ENCODE measurements around the gene FRS2.

The FRS2 gene

GRCh38 chr12:69440886-69441285 is 29.3 kb upstream of the FRS2 start:
- Histone ChIP-seq H3K4me1 (ENCODE audit: low read length) (no peaks in the 10 kb centered on the region), H2AFZ (ENCODE audit: low read length) (no peak overlapping the region), H4K20me1 (ENCODE audit: insufficient read depth, low read length) (no peaks in the 10 kb centered on the region), H3K4me2 (ENCODE audit: low read depth, low read length) (no peak overlapping the region), H3K9me2 (replicated peaks; ENCODE audit: insufficient read depth, low read length) (no peaks in the 10 kb centered on the region), H3K36me3 (replicated peaks; ENCODE audit: insufficient read depth, low read length) (no peaks in the 10 kb centered on the region), H3K4me3 (ENCODE audit: low read length) (no peak overlapping the region), H3K27me3 (replicated peaks; ENCODE audit: insufficient read depth, low read length) (no peaks in the 10 kb centered on the region), H3K9ac (ENCODE audit: low read length) (no peak overlapping the region), H3K79me2 (ENCODE audit: low read length) (no peaks in the 10 kb centered on the region), H3K9me3 (replicated peaks; ENCODE audit: insufficient read depth, low read length) (no peaks in the 10 kb centered on the region), H3F3A (ENCODE audit: insufficient read depth, low read length) (no peaks in the 10 kb centered on the region), H3K27ac (ENCODE audit: low read length) (no peak overlapping the region)
- DNase-seq = no peak
- TF ChIP-seq EZH2 (optimal IDR thresholded peaks at IDR 0.05; ENCODE audit: low read depth, low read length) (no peak), CTCF (IDR thresholded peaks at IDR 0.05; ENCODE audit: low read length) (no peak), EZH2phosphoT487 (IDR thresholded peaks at IDR 0.05; ENCODE audit: low read length) (no peak)

DNA sequence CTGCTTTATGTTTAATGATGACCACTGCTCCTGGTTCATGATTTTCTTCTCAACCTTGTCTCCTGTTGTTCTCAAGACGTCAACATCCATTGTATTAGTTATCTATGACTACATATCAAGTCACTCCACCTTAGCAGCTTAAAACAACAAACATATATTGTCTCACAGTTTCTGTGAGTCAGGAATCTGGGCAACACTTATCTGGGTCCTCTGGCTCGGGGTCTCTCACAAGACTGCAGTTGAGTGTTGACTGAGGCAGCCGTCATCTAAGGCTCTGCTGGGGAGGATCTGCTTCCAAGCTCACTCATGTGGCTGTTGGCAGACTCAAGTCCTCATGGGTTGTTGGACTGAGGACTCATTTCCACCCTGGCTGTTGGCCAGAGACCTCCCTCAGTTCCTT is 27.3 kb upstream of the FRS2 start:
- Histone ChIP-seq H3K9me2 (replicated peaks; ENCODE audit: insufficient read depth, low read length) (no peaks in the 10 kb centered on the region), H3K9me3 (replicated peaks; ENCODE audit: insufficient read depth, low read length) (no peaks in the 10 kb centered on the region), H3K36me3 (replicated peaks; ENCODE audit: insufficient read depth, low read length) (no peaks in the 10 kb centered on the region), H3K27ac (ENCODE audit: low read length) (no peak overlapping the region), H2AFZ (ENCODE audit: low read length) (no peak overlapping the region), H3K4me1 (ENCODE audit: low read length) (no peaks in the 10 kb centered on the region), H3F3A (ENCODE audit: insufficient read depth, low read length) (no peaks in the 10 kb centered on the region), H3K4me3 (ENCODE audit: low read length) (no peak overlapping the region), H4K20me1 (ENCODE audit: insufficient read depth, low read length) (no peaks in the 10 kb centered on the region), H3K79me2 (ENCODE audit: low read length) (no peaks in the 10 kb centered on the region), H3K27me3 (replicated peaks; ENCODE audit: insufficient read depth, low read length) (no peaks in the 10 kb centered on the region), H3K9ac (ENCODE audit: low read length) (no peak overlapping the region), H3K4me2 (ENCODE audit: low read depth, low read length) (no peak overlapping the region)
- no peak for DNase-seq
- no peak for TF ChIP-seq EZH2phosphoT487 (IDR thresholded peaks at IDR 0.05; ENCODE audit: low read length)
- TF ChIP-seq EZH2 (optimal IDR thresholded peaks at IDR 0.05; ENCODE audit: low read depth, low read length) = no peak
- TF ChIP-seq CTCF (IDR thresholded peaks at IDR 0.05; ENCODE audit: low read length) = no peak

DNA sequence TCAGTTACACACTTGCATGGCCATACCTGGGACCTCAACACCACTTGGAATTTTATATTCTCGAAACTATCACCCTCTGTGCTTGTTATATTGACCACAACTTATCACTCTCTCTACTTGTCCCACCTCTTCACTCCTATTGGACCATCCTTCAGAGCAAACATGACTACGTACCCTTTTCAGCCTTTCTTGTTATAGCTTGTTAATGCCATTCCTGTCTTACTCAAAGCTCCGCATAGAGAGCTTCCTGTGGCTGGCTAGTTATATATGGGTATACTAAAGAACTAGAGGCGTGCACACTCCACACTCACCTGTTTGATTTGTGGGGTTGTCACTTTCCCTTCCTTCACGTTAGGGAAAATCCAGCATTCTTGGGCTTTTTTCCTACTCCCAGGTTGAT is 26.3 kb upstream of the FRS2 start:
- H3K9me2 ChIP-seq (replicated peaks; ENCODE audit: insufficient read depth, low read length) = no peaks in the 10 kb centered on the region
- TF ChIP-seq EZH2phosphoT487 (IDR thresholded peaks at IDR 0.05; ENCODE audit: low read length) (no peak), CTCF (IDR thresholded peaks at IDR 0.05; ENCODE audit: low read length) (no peak), EZH2 (optimal IDR thresholded peaks at IDR 0.05; ENCODE audit: low read depth, low read length) (no peak)
- H3K4me3 ChIP-seq (ENCODE audit: low read length) = no peak overlapping the region
- no peaks in the 10 kb centered on the region for H3K36me3 ChIP-seq (replicated peaks; ENCODE audit: insufficient read depth, low read length)
- DNase-seq = no peak
- no peak overlapping the region for H3K4me2 ChIP-seq (ENCODE audit: low read depth, low read length)
- no peaks in the 10 kb centered on the region for H3K4me1 ChIP-seq (ENCODE audit: low read length)
- H3K79me2 ChIP-seq (ENCODE audit: low read length) = no peaks in the 10 kb centered on the region
- no peaks in the 10 kb centered on the region for H3K27me3 ChIP-seq (replicated peaks; ENCODE audit: insufficient read depth, low read length)
- H3F3A ChIP-seq (ENCODE audit: insufficient read depth, low read length) = no peaks in the 10 kb centered on the region
- no peak overlapping the region for H3K27ac ChIP-seq (ENCODE audit: low read length)
- no peak overlapping the region for H2AFZ ChIP-seq (ENCODE audit: low read length)
- H3K9me3 ChIP-seq (replicated peaks; ENCODE audit: insufficient read depth, low read length) = no peaks in the 10 kb centered on the region
- no peaks in the 10 kb centered on the region for H4K20me1 ChIP-seq (ENCODE audit: insufficient read depth, low read length)
- no peak overlapping the region for H3K9ac ChIP-seq (ENCODE audit: low read length)

All from MM.1S (cell line).